Right atrium auricular region (tissue), 2 donors: Measurements from ENCODE around the gene CLDN1. TPM values are rescaled to one million over a fixed set of nuclear protein-coding genes. Genes with fewer than 3 reads are reported as not detected.

ENCODE experiments used
- DNase-seq: peaks from one replicate; pipeline ENCODE4 v3.0.0-alpha.2; 2019; ENCODE audit warnings: low spot score
- H3K27ac ChIP-seq, 2 donors: fragments of 200-600 bp; sonication (generic); 1 replicate in 1 of 2; 2 replicates in 1 of 2; pipeline ENCODE4 v1.5.1; 2016 to 2019
- H3K27me3 ChIP-seq, 2 donors: fragments of 200-600 bp; sonication (generic); one replicate each; pipeline versions ENCODE4 v1.5.1 to v1.6.0; 2017 to 2019
- H3K36me3 ChIP-seq: fragments of 200-600 bp; sonication (generic); one replicate; pipeline ENCODE4 v1.5.1; 2016
- H3K4me1 ChIP-seq, 2 donors: fragments of 200-600 bp; sonication (generic); one replicate each; pipeline versions ENCODE4 v1.5.1 to v1.6.0; 2017 to 2019
- H3K4me3 ChIP-seq, 2 donors: fragments of 200-600 bp; sonication (generic); 1 replicate in 1 of 2; 2 replicates in 1 of 2; pipeline ENCODE4 v1.5.1; 2017 to 2019; ENCODE audit warnings: mild to moderate bottlenecking in 1 of 2, moderate library complexity in 1 of 2
- H3K9me3 ChIP-seq, 2 donors: fragments of 200-600 bp; sonication (generic); one replicate each; pipeline ENCODE4 v1.5.1; 2019
- CTCF ChIP-seq, 2 donors: fragments of 200-600 bp; sonication (generic); IDR thresholded peaks; one replicate each; pipeline ENCODE4 v1.5.1; 2019; ENCODE audit warnings: antibody characterized with exemption in 2 of 2
- total RNA-seq, 2 donors: library from RNA; depleted of rRNA; stranded (reverse); fragments of >200 nt; gene quantifications; one replicate each; pipeline ENCODE4 v1.1.0, GENCODE V29; 2016

The CLDN1 gene, protein sequence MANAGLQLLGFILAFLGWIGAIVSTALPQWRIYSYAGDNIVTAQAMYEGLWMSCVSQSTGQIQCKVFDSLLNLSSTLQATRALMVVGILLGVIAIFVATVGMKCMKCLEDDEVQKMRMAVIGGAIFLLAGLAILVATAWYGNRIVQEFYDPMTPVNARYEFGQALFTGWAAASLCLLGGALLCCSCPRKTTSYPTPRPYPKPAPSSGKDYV
- total RNA-seq: 10 to 100 TPM in 1 of 2 donors, 1 to 10 TPM in 1; 9.0 to 12.7 TPM

- Histone ChIP-seq H3K4me1 (peaks cover 0 to 27% of the 10 kb centered on the region in 2 donors), H3K9me3 (no peaks in the 10 kb centered on the region), H3K36me3 (no peaks in the 10 kb centered on the region), H3K27me3 (no peaks in the 10 kb centered on the region), H3K27ac (no peak within 1 kb of the TSS), H3K4me3 (peak within 1 kb of the TSS; percentile 53 to 64)
- TF ChIP-seq CTCF (IDR thresholded peaks at IDR 0.05): peak; percentile 98 to 99
- peak; percentile 80 for DNase-seq
These were observed at the start of gene CLDN1 for GRCh38 chr3:190321789-190322603. Gene CLDN1, minus strand, starts transcription at chr3:190322446. Its CDS starts 240 bp downstream, at chr3:190322206.

DNA sequence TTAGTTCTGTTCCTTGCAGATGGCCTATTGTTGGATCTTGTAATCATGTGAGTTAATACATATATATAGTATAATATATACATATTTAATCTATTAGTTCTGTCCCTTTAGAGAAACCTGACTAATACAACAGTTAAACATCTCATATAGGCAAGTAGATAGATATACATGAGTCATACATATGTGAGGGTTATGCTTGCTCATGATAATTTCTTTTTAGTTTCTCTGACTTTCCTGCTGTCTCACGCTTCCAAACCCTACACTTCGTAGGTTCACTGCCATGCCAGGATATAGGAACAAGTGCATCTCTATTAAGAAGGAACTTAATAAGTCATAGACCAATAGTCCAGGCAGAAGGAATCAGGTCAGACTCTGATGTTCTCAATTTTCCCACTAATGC, 48.9 kb upstream of the CLDN1 start:
- Histone ChIP-seq H3K36me3 (no peaks in the 10 kb centered on the region), H3K27me3 (no peaks in the 10 kb centered on the region), H3K9me3 (no peaks in the 10 kb centered on the region), H3K4me1 (no peaks in the 10 kb centered on the region), H3K27ac (no peak overlapping the region), H3K4me3 (no peak overlapping the region)
- TF ChIP-seq CTCF (IDR thresholded peaks at IDR 0.05): no peak
- no peak for DNase-seq

DNA sequence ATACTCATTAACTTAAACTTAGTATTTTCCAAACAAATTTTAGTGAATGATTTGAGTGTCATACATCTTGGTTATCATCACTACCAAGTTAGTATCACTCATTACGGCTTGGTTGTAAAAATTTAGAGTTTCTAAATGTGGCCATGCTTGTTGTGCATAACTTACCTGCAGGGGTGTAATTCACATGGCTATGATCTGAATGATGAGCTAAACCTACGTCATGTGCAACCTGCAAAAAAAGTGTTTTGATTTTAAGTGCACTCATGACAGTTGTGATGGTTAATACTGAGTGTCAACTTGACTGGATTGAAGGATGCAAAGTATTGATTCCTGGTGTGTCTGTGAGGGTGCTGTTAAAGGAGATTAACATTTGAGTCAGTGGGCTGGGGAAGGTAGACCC, 48.1 kb upstream of the CLDN1 start:
- Histone ChIP-seq H3K36me3 (no peaks in the 10 kb centered on the region), H3K9me3 (no peaks in the 10 kb centered on the region), H3K27ac (no peak overlapping the region), H3K4me1 (no peaks in the 10 kb centered on the region), H3K4me3 (no peak overlapping the region), H3K27me3 (no peaks in the 10 kb centered on the region)
- no peak for TF ChIP-seq CTCF (IDR thresholded peaks at IDR 0.05)
- no peak for DNase-seq

GRCh38 chr3:190369668-190370295, 47.5 kb upstream of the CLDN1 start:
- H3K4me1 ChIP-seq: no peaks in the 10 kb centered on the region
- no peak for DNase-seq
- TF ChIP-seq CTCF (IDR thresholded peaks at IDR 0.05): no peak
- H3K9me3 ChIP-seq: no peaks in the 10 kb centered on the region
- no peaks in the 10 kb centered on the region for H3K36me3 ChIP-seq
- H3K27ac ChIP-seq: no peak overlapping the region
- H3K4me3 ChIP-seq: no peak overlapping the region
- H3K27me3 ChIP-seq: no peaks in the 10 kb centered on the region

DNA sequence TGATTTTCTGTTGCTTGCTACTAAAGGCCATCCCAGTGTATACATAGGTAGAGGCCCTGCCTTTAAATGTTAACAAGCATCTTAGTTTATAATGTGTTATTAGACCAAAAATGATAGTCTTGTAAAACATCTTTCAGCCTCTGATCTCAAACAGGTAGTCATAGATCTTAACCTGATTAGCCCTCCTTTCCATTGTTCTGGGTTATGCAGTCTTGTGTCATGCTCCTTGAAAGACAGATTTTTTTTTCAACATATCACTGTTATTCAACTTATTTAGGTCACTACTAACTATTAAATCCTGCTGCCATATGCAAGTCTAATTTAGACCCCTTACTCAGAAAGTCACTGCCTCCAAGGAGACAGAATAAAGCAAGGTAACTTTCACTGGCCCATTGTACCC, 46.6 kb upstream of the CLDN1 start:
- DNase-seq: no peak
- H3K27me3 ChIP-seq: no peaks in the 10 kb centered on the region
- no peak for TF ChIP-seq CTCF (IDR thresholded peaks at IDR 0.05)

More for the DNA sequence above, 46.6 kb upstream of the CLDN1 start:
- no peaks in the 10 kb centered on the region for H3K9me3 ChIP-seq
- no peak overlapping the region for H3K27ac ChIP-seq
- no peak overlapping the region for H3K4me3 ChIP-seq
- no peaks in the 10 kb centered on the region for H3K36me3 ChIP-seq
- H3K4me1 ChIP-seq: no peaks in the 10 kb centered on the region
